ENCODE measurements around the gene CCDC187.
"Not testable (repeated sequence)": the region's sequence is repeated elsewhere in the genome, so short reads cannot be mapped to it uniquely, and the experiment has no call there.

Gene CCDC187

DNA sequence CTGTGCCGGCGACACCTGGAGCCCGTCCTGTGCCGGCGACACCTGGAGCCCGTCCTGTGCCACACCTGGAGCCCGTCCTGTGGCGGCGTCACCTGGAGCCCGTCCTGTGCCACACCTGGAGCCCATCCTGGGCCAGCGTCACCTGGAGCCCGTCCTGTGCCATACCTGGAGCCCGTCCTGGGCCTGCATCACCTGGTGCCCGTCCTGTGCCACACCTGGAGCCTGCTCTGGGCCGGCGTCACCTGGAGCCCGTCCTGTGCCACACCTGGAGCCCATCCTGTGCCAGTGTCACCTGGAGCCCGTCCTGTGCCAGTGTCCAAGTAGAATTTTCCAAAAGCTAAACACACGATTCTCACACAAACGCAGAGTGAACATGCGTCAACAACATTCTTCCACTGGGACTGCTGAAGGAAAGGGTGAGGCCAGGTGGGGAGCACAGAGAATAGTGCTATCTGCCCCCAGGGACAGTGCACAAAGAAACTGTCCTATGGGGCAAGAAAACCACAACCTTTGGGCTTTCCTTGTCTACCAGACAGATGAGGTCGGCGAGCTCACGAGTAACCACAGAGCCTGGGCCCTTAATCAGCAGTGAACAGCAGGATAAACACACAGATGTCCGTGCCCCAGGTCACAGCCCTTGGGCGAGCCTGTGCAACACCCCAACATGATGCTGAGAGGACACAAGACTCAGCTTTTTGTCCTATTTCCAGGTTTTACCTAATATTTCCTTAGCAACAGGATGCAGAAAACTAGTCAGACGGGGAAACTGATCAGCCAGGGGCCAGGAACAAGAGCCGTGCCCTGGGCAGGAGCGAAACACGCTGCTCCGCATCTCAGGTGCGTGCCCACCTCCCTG is 66.2 kb downstream of the CCDC187 start:
- no peak for DNase-seq

DNA sequence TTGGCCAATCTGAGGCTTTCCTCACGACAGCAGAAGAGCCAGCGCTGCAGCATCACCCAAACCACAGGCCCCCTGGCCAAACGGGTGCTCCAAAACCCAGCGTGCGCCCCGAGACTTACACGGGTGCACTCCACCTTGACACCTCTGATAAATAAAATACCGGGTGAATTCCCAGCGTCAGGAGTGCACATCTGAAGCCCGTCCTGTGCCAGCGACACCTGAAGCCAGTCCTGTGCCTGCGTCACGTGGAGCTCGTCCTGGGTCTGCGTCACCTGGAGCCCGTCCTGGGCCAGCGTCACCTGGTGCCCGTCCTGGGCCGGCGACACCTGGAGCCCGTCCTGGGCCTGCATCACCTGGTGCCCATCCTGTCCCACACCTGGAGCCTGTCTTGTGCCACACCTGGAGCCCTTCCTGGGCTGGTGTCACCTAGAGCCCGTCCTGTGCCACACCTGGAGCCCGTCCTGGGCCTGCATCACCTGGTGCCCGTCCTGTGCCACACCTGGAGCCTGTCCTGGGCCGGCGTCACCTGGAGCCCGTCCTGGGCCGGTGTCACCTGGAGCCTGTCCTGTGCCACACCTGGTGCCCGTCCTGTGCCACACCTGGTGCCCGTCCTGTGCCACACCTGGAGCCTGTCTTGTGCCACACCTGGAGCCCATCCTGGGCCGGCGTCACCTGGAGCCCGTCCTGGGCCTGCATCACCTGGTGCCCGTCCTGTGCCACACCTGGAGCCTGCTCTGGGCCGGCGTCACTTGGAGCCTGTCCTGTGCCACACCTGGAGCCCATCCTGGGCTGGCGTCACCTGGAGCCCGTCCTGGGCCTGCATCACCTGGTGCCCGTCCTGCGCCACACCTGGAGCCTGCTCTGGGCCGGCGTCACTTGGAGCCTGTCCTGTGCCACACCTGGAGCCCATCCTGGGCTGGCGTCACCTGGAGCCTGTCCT is 67.2 kb downstream of the CCDC187 start:
- DNase-seq: not testable (repeated sequence)

DNA sequence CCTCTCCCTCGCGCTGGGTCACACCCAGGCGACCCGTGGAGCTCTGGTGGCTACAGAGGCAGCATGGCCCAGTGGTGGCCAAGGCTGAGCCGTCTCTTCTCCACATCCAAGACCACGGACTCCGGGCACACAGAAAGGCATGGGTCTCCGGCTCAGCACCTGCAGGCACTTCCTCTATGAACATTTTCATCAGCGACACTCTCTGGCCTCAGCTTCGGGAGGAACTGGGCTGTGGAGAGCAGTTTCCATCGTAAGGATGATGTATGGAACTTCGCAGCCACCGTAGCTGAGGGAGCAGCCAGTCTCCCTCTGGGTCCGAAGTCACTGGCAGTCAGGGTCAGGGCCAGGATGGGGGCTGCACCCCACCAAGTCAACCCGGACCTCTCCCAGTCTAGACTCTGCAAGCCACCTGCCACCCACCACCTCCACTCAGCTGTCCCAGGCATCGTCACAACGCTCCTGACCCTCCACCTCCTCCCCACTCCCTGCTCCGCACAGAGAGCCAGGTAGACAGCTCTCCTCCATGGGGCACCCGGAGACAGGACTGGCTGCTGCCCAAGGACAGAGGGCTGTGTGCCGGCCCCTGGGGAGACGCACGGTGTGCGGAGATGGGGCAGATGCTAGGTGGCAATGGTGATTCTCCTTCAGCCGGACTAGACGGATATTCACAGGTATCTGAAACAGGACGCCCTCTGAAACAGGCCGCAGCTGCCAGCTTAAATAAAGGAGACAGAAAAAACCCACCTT is 68.0 kb downstream of the CCDC187 start:
- no peak for DNase-seq

DNA sequence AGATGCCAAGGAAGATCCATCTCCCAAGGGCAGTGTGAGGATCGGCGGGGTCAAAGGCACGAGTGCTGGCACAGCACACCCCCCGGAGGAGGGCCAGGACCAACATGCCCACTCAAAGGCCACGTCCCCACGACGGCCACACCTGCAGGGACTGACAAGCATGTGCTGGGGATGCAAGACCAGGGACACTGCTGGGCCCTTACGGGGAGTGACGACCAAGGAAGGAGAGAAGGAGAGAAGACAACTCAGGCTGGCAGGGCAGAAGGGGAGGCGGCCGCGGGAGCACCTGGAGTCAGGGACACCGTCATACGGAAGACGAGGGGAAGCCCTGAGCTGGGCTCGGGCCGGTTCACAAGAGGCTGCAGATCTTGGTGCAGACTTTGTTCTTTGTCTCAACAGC is 68.7 kb downstream of the CCDC187 start:
- no peak for DNase-seq

GRCh38 chr9:136234597-136234996 is 69.3 kb downstream of the CCDC187 start:
- no peak for DNase-seq

DNA sequence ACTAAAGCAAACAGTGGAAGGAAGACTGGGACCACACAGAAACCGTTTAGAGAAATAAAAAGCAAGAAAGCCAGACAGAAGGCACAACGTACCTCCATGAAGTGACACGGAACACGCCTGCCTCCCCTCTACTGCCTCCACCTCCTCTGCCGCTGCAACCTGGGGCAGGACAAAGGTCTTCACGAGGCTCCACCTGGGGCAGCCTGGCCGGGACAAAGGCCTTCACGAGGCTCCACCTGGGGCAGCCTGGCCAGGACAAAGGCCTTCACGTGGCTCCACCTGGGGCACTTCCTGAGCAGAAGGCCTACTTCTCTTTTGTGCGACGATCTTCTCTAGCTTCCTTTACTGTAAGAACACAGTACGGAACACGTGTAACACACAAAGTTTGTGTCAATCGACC is 70.0 kb downstream of the CCDC187 start:
- DNase-seq: no peak

DNA sequence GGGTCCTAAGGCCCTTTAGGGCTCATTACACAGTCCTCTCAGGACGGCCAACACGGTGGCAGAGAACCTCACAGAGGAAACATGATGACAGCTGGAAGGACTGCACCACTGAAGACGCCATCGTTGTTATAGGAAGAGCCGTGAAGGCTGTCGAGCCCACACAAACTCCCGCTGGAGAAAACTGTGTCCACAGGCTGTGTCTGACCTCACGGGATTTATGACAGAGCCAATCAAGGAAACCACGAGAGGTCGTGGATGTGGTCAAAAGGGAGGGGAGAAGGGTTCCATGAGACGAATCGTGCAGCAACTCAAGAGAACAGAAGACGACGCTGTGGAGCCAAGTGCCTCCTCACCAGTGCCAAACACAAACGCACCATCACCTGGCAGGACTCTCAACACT is 70.5 kb downstream of the CCDC187 start:
- no peak for DNase-seq

- DNase-seq: no peak
These were observed 70.9 kb downstream of the CCDC187 start for GRCh38 chr9:136232969-136233368.

- DNase-seq: no peak
These were observed 72.2 kb downstream of the CCDC187 start for GRCh38 chr9:136231478-136232297.

- DNase-seq: no peak
These were observed 73.1 kb downstream of the CCDC187 start for GRCh38 chr9:136230773-136231172.

DNA sequence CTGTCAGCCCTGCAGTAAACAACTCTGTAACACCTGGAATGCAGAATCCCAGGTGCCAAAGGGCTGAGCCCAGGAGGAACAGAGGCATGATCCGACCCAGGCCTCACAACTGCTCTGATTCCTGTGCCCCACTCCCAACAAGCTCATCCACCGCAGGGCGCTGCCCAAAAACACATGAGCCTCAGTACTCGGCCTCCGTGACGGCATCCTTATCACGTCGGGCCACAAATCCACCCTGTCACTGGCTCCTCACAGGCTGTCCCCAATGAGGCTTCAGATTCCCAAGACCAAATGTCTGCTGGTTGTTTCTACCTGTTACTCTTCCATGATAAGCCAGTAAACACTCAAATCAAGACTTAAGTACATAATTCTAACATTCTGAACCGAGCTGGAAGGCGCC is 73.5 kb downstream of the CCDC187 start:
- DNase-seq: no peak

GRCh38 chr9:136229096-136230065 is 74.5 kb downstream of the CCDC187 start:
- no peak for DNase-seq

DNA sequence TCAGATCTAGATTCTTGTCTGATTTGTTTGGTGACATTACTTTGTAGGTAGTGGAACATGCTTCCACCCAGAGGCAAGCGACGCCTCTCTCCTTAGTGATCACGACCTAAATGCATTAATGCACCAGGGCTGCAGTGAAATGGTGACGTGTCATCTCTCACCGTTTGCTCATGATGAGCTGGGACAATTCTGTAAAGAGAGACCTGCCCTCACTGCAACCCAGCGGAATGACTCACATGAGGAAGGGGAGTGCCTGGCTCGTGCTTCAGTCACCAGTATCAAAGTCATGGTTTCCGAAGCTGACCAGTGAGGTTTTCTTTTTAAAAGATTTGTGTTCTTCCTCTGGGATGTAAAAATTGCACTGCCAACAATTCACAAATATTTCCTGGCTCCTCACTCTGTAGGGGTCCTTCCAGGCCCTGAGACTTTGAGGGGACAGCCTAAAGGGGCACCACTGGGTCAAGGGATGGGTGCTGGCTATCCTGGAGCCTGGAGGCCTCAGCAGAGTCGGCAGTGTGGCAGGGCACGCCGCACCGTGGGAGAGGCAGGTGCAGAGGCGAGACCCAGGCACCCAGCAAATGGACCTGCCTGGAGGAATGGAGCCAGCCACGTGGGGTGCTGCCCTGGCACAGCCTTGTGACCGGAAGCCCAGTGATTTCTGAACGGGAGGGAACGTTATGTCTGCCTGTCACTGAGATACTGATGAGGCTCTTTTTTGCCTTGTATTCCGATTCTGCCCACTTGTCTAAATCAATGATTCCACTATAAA is 75.6 kb downstream of the CCDC187 start:
- no peak for DNase-seq

GRCh38 chr9:136226680-136227407 is 77.0 kb downstream of the CCDC187 start:
- DNase-seq: no peak

- peak in 1 of 2 experiments; percentile 36 for DNase-seq
These were observed 77.9 kb downstream of the CCDC187 start for GRCh38 chr9:136225748-136226679.

DNA sequence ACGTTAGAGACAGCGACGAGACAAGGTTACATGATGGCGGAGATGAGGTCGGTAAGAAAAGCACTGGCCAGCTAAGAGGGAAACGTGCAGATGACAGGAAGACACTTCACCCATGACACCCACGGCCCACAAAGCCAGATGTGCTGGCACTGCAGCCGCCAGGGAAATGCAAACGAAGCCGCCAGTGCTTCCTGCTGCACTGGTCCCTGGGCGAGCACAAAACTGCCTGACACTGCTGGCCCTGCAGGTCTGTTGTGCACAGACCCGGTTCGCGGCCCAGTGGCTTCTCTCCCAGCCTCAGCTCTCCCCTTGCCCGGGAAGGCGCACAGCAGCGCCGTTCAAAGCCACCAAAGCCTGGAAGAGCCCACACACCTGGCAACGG is 78.5 kb downstream of the CCDC187 start:
- DNase-seq: no peak

GRCh38 chr9:136223871-136224640 is 79.8 kb downstream of the CCDC187 start:
- no peak for DNase-seq
